Frontal cortex (tissue), 4 donors: Measurements from ENCODE around the gene CFDP1. TPM values are rescaled to one million over a fixed set of nuclear protein-coding genes. Genes with fewer than 3 reads are reported as not detected.

Source experiments
- DNase-seq, 2 donors: peaks; one replicate each; pipeline ENCODE4 v3.0.0; 2012; ENCODE audit warnings: low spot score in 2 of 2
- FAIRE-seq: peaks from 2 replicates; lab custom pipeline; 2012; peaks lifted over from hg19 to GRCh38; lab: Jason Lieb, UNC
- total RNA-seq: library from RNA; depleted of rRNA; stranded (reverse); fragments of >200 nt; gene quantifications from one replicate; pipeline ENCODE4 v1.2.3, GENCODE V29; 2014
- donor health status: control.
- donor health status: control.
- donor health status: control.

Gene CFDP1
- total RNA-seq, 1 donor from 2014 or later: 60.3 TPM

DNA sequence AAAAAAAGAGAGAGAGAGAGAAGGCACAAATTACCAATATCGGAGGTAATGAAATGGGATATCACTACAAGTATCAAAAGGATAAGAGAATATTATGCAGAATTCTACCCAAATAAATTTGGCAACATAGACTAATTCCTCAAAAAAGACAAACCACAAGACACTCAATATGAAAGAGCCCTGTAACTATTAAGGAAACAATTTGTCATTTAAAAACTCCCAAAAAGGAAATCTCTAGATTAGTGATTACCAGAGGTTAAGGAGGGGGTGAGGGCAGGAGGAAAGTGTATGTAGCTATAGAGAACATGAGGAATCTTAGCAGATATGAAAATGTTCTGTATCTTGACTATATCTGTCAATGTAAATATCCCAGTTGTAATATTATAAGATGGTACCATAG is 54.0 kb downstream of the CFDP1 start:
- DNase-seq (no peak), FAIRE-seq (no peak)

DNA sequence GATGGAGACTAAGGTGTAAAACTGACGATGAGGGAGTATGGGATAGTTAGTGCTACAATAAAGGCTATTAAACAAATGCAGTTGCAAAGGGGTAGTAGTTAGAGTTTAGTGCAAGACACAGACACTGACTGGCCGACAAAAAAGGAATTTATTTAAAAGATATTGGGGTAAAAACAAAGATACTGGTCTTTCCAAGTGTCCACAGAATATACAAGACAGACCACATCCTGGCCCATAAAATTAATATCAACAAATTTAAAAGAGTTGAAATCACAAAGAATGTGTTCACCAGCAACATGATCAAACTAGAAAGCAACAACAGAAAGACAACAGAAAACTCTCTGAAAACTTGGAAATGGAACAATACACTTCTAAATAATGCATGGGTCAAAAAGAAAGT is 54.7 kb downstream of the CFDP1 start:
- FAIRE-seq (no peak), DNase-seq (no peak)

DNA sequence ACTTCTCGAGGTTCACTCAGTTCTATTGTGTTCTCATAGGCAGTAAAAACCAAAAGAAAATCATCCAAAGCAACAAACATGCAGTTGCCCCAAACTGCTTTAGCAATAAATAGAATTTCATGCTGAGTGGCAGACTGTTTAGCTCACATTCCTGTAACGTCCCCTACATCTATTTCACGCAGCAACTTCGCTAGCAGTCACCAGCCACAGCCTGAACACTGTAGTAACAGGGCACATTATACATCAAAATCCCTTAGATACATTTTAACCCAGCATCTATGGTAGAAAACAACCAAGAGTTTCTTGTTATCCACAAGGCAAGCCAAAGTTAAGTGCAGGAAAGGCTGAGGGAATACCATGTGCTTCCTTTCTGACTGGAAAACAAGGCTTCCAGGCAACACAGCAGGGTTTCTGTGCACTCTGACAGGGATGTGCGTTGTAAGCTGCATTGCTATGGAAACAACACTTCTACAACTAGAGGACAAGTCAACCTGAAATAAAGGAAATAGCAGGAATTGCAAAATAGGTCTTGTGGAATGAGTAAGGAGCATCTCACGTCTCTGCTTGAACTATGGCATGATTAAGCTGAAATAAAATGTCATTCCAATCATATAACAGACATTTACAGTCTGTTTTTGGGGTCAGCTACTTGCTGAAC is 55.4 kb downstream of the CFDP1 start:
- no peak for DNase-seq
- no peak for FAIRE-seq

DNA sequence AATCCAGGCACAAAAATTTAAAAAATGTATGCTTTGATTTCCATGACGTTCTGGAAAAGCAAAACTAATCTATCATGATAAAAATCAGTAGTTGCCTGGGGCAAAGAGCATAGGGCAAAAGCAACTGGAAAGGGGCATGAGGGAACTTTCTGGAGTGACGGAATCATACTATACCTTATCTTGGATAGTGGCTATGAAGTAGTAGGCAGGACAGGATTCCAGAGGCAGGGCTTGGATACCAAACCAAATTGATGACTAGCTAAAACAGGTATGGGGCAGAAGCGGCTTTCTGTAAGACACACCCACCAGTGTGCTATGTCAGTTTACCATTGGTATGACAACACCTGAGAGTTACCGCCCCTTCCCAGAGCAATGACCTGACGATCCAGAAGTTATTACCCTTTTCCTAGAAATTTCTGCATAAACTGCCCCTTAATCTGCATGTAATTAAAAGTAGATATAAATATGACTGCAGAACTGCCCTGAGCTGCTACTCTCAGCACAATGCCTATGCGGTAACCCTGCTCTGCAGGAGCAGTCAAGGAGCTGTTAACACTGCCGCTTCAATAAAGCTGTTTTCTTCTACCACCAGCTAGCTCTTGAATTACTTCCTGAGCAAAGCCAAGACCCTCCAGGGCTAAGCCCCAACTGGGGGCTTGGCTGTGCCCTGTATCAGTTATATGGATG is 56.7 kb downstream of the CFDP1 start:
- FAIRE-seq: no peak

DNA sequence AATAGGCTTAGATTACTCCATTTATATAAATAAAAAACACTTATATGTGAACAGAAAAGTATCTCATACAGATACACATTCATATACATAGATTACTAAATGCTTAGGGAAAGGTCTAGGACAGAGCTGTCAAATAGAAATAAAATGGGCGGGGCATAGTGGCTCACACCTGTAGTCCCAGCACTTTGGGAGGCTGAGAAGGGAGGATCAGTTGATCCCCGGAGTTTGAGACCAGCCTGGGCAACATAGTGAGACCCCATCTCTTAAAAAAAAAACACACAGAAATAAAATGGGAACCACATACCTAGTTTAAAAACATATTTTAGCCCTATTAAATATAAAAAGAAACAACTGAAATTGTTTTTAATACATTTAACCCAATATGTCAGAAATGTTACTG is 58.9 kb downstream of the CFDP1 start:
- no peak for DNase-seq
- FAIRE-seq: no peak

More for the DNA sequence above, 56.7 kb downstream of the CFDP1 start:
- no peak for DNase-seq

DNA sequence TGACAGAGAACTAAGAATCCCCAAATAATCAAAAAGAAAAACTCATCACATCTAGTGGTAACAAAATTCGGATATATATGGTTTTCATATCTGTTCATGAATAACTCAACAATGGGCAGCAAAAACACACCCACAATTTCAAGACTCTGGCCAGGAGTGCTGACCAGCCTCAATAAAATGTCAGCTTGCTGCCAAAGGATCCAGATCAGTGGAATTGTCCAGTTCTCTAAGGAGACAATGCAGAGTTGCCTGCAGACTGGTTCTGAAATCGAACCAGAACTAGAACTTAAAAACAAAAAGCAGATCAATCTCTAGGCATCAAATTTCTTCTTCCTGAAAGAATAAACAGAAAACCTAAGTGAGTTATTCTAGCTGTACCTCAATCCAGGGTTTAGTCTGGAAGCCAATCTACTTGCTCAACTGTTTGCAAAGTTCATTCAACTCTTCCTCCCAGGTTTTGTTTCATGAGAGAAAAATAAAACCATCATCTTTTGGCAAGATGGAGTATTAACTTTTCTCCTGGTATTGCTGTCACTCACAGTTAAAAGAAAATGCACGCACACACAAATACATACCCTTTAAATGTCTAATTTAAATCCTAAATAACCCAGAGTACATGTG is 61.0 kb downstream of the CFDP1 start:
- no peak for FAIRE-seq
- no peak for DNase-seq

DNA sequence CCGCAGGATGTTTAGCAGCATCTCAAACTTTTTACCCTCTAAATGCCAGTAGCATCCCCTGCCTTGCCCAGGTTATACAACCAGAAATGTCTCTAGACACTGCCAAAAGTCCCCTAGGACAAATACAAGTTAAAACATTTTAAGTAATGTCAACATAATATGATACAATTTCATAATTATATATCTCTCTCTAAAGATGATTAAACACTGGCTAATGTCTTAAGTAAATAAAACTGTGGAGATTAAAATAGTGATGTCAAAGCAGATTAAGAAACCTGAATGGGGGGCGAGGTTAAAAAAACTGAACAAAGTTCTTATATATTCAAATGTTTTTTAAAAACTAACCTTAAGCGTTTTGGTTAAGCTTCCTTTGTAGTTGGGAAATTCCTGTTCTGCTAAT is 62.1 kb downstream of the CFDP1 start:
- no peak for DNase-seq
- FAIRE-seq: no peak

DNA sequence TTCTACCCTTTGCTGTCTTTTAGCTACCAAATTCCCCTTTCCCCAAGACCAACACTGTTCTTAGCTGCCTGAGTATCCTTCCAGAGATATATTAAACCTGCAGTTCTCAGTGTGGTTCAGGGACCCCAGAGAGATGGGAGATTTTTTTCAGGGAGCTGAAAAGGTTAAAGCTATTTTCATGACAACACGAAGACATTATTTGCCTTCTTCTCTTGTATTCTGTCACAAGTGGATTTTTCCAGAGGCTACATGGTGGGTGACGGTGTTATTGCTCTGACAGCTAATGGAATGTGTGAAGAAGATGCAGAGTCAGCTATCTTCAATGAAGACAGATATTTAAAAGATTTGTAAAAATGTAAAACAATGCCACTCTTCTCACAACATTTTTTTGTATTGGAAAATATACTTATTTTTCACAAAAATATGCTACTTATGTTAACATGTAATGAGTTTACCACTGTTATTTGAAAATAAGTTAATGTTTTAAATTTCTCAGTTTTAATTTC is 69.0 kb downstream of the CFDP1 start:
- DNase-seq (no peak), FAIRE-seq (no peak)

DNA sequence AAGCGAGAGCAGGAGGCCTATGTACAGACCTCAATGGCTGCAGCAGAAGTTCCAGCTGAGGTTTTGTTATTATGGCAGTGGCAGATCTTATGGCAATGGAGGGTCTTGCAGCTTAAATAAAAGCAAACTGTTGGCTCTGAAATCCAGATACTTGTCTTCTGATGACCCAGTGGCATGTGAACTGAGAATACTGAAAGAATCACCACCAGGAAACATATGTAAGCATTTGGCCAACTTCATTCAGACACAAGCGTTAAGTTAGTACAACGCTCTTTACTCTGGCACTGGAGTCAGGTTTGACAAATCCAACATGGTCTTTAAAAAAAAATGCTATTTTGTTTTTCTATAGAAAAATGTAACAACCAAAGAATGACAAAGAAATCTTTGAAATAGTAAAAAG is 70.5 kb downstream of the CFDP1 start:
- FAIRE-seq: no peak

DNA sequence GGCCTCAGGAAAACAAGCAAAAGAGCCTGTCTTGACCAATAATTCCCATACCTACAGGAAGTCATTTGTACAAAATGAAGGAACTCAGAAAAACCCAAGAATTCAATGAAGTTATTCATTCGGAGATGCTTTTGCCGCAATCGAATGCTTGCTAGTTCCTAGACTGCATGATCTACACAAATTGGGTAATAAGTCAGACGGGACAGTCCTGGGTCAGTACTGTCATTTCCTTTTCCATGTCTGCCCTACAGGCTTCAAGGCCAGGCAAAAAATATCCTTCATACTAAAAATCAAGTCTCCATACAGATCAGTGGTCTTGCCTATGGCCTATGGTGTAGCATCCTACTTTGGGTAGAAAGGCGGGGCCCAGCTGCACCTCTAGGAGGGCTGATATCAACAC is 71.4 kb downstream of the CFDP1 start:
- no peak for DNase-seq
- FAIRE-seq: no peak

More for the DNA sequence above, 70.5 kb downstream of the CFDP1 start:
- no peak for DNase-seq

DNA sequence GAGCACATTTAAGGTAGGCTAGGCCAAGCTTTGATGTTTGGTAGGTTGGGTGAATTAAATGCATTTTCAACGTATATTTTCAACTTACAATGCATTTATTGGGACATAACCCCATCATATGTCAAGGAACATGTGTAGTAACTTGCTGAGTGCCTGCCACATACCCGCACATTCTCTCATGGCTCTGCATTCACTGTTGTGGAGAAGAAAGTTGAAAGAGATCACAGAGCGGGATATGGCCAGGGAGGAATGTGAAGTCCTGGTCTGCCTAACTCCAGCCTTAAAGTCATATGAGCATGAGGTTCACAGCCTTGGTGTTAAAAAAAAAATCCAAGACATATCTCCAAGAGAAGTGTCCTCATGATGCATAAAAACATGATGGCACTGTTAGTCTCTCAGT is 79.1 kb downstream of the CFDP1 start:
- no peak for FAIRE-seq
- no peak for DNase-seq

DNA sequence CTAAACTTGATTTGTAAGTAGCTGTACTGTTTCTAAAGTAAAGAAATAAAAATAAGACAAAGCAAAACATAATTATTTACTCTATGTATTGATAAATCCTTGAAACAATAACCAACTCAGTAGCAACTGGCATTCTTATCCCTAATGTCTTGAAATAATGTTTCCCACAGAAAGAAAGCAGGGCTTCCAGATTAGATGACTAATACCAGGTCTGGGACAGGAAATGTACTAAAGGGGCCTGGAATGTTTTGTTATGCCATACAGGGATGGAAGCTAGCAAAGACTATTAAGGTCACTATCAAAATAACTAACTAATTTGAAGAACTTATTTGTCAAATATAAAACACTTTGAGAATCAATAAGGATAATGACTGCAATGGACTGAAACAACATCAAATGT is 82.1 kb downstream of the CFDP1 start:
- FAIRE-seq: no peak
- DNase-seq: no peak

DNA sequence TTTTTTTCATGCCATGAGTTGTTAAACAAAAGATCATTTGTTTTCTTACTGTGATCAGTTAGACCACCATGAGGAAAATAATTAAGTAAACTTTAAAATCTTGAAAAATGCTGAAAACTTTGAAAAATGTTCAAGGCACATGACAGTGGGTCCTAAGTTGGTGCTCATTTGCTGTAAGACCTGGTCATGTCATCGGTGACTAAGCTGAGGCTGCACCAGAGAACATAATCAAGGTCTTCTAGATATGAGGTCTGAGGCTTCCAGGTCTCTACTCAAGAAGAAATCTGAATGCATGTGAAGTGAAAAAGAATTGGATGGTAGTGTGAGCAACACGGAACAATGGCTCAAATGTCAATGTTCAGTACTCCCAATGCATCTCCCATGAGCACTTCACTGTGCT is 87.6 kb downstream of the CFDP1 start:
- FAIRE-seq (no peak), DNase-seq (no peak)

DNA sequence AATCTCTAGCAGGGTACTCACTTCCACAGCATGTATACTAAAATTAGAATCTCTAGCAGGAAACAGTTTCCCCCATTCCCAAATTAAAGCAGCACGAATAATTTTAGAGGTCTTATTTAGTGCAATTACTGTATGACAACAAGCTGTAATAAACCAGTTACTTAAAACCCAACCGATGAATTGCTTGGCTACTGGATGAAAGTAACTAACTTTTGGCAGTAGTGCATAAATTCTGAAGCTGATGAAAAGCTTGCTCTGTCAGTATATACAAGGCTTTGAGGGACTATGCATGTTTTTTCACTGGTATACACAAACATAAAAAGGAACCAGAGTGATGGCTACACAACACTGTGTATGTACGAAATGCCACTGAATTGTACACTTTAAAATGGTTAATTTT is 89.4 kb downstream of the CFDP1 start:
- DNase-seq (no peak), FAIRE-seq (no peak)

DNA sequence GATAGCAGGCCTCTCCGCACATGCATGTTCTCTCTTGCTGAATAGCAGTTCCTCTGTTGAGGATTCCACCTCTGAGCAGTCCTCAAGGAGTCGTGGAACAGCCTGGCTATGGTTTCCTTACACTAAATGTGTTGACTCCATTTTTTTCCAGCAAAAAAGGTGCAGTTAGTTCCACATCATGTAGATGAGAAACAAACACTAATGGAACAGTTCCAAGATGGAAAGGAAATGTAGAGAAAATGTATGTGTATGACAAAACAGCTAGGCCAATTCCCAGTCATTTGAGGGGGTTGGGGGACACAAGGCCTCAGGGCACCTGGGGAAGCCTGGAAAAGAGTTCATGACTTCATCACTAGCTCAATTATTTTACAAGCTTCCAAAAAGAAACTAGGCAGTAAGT is 90.0 kb downstream of the CFDP1 start:
- DNase-seq (no peak), FAIRE-seq (no peak)

DNA sequence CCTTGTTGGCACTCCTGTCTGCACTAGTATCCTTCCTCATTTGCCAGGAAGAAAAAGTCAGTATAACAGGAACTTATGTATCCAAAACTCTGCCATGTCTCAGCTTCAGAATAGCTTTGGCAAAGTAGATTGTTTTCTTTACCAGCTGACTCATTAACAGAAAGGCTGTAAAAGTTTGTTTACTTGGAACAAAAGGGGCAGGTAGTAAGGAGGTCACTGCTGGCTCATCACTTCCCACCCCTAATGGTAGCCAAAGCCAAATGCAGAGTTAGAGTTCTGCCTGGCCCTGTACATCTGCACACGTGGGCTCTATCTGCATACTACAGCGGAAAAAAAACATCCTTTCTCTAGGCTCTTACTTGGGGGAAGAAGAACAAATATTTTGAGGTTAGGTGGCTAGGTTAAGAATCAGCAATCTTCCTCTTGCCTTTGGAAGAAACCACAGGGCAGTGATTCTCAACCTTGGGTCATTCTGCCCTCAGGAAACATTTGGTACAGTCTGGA is 90.9 kb downstream of the CFDP1 start:
- no peak for DNase-seq
- no peak for FAIRE-seq

DNA sequence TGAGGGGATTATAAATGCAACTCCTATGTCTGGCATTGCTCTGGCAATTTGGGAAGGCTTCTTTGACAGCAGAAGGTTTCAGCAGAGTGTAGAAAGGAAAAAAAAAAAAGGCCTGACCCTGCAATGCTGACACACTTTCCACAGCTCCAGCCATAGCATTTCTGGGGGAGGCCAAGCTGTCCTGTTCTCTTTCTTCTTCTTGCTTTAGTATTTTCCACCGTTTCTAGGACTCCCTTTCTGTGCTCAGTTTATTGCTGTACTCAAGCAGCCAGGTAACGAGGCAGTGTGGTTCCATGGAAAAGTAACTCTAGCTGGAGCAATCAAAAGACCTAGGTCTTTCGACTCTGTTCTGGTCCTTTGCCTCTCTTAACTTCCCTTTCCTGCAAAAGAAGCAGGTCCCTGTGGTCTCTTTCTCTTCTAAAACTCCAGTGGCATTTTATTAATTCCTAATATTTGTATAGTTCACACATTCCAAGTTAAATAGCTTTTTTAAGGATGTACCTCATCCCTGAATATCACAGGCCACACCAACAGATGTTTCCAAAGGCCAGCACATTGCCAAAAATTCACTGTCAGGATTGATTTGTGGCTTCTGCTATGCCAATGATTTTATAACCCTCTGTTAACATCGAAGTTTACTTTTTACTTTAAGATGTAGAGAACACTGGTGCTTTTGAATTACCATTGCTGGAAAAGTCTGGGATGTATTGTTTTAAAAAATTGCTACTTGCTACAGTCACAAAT is 91.6 kb downstream of the CFDP1 start:
- DNase-seq (no peak), FAIRE-seq (no peak)

DNA sequence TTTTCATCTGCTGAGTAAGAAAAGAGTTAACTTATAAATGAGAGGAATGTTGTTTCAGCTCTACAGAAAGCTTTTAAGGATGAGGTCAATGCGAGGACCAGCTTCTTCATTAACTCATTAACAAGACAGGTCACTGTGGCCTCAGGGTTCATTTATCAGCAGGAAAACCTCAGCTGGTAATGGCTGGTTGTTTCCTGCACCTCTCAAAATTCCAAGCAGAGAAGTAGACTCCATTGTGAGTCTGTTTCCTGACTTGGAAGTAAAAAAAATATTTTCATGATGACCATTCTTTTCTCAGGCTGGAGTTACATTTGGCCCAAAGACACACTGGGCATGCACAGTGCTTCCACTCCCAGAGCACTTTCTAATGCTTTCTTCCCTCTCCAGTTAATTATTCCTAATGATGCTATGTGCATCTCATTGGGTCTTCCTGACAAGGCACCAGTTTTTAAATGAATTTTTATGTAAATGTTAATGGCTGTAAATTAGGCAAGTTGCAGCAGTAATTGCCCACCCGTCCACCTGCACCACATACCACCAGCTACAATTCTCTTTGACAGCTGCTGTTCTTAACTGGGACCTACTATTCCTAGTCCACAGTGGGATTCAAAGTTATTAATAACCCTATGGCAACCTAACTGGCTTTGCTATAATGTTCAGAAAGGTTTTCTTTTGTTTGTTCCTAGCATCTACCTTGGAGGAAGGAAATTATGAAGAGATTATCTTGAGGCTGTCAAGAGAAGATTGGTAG is 92.4 kb downstream of the CFDP1 start:
- no peak for FAIRE-seq

DNA sequence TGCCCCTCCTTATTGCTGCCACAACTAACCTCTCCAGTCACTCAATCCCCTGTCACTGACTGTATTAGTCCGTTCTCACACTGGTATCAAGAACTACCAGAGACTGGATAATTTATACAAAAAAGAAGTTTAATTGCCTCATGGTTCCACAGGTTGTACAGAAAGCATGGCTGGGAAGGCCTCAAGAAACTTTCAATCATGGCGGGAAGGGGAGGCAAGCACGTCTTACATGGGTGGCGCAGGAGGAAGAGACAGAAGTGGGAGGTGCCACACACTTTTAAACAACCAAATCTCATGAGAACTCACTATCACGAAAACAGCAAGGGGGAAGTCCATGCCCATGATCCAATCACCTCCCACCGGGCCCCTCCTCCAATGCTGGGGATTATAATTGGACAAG is 95.9 kb downstream of the CFDP1 start:
- DNase-seq (no peak), FAIRE-seq (no peak)

More for the DNA sequence above, 92.4 kb downstream of the CFDP1 start:
- no peak for DNase-seq

DNA sequence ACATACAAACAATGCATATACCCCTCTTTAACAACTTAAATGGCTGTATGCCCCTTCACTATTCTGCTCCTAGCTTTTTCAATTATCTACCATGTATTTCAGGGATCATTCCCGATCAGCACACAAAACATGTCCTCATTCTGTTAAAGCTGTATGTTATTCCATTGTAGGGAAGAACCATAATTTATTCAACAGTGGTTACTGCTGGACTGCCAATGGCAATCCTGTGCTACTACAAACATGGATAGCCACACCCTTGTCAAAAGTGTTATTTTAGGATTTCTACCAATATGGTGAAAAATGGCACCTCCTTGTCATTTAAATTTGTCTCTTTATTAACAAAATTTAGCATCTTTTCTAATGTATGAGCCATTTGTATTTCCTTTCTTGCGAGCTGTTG is 96.8 kb downstream of the CFDP1 start:
- FAIRE-seq: no peak
- DNase-seq: no peak
